GM19372 (cell line): ENCODE data around the gene TRIM44.
"Not testable (repeated sequence)": the region's sequence is repeated elsewhere in the genome, so short reads cannot be mapped to it uniquely, and the experiment has no call there.

ENCODE experiments used
- ATAC-seq: cut with Tn5 transposase; IDR thresholded peaks from one replicate; pipeline ENCODE4 v1.9.1; 2021; ENCODE audit warnings: mild to moderate bottlenecking, low read depth, moderate library complexity; ENCODE audit not compliant: unreplicated experiment

The TRIM44 gene

DNA sequence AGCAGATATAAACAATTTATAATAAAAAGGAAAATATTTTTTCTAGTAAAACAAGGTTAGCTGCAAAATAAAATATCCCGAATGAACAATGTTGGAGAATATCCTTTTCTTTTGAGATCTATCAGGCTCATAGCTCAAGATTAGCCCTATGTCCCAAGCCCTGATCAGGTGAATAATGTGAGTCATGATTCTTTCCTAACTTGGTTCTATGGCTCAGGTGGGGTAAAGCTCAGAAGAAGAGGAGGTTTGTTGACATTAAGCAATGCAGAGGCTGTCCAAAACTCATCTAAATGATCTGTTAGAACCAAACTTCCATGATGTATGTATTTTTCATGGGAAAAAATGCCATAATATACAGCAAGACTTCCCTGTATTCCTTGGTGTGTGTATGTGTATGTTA, 86.1 kb downstream of the TRIM44 start:
- no peak for ATAC-seq

DNA sequence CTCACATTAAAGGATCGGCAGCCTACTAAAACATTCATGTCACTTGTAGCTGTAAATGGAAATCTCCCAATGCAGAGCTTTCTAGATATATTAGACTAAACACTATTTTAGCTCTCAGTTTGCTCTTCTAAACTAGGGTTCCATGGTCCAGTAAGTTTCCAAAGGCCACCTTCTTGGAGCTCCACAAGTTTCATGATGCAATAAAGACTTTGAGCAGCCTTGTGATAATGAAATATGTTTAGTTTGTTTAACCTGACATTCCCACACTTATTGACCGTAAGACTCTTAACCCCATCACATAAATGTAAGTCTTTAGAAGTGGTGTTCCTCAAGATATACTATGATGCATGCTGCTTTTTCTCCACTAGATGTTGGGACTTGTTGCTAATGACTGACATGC, 87.7 kb downstream of the TRIM44 start:
- no peak for ATAC-seq

DNA sequence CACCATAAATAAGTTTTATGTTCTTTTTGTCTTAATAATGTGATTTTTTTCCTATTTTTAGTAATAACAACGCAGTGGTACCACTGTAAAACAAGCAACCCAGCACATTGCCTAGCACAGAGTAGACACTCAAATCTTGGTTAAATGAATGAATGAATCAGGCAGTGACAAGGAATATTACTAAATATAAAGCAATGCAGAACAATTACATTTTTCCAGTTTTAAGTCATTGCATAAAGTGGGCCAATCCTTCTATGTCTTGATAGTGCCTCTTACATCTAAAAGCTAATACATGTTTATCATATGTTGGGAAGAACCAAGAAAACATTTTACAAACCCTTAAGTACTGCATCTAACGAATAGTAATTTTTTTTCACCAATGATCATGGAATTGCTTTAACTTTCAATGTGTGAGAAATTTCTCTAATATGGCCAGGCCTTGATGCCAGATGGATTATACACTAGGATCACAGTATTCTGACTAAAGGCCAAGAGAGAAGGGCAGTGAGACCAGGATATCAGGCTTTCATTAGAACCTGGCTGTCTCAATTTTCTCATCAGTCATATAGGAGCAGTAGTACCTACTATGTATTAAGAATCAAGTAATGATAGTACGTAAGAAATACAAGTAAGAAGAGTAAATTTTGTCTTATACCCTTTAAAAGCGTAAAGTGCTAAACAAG, 88.5 kb downstream of the TRIM44 start:
- no peak for ATAC-seq

DNA sequence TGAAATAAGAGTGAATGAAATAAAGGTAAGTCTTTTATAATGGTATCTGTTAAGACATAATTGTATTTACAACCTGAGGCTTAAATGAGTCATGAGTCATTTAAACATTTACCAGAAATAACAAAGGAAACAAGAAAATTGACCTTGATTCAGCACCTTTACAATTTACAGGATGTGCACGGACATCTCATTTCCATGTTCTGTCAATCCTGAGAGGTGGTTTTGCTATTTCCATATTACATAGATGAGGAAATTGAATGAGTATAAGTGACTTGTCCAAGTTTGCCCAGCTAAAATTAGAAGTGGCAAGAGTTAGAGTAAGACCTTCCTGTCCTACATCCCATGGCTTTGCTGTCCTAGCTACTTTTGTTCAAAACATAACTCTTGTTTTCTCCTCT, 89.1 kb downstream of the TRIM44 start:
- ATAC-seq: no peak

DNA sequence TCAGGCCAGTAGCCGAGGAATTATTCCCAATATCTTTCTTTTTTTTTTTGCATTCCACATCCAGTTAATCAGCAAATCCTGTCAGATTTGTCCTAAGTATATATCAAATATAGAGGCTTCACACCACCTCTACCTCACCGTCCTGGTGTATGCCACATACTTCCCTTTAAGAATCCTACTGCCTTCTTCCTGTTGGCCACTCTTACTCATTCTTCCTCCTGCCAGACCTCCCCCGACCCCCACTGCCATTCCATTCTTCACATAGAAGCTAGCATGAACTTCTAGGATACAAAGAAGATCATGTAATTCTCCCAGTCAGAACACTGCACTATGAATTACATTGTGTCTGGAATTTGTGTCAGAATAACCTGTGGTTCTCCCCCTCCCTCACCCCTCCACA, 89.5 kb downstream of the TRIM44 start:
- ATAC-seq: no peak

DNA sequence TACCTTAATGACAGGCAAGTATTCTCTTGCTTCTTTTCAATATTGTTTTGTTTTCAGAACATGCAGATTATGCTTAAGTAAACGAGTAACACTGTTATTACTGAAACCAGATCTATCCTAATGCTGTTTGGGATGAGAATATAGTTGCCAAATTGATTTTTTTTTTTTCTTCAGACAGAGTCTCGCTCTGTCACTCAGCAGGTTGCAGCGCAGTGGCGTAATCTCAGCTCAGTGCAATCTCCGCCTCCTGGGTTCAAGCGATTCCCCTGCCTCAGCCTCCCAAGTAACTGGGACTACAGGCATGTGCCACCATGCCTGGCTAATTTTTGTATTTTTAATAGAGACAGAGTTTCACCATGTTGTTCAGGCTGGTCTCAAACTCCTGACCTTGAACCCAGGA, 91.0 kb downstream of the TRIM44 start:
- ATAC-seq: not testable (repeated sequence)

DNA sequence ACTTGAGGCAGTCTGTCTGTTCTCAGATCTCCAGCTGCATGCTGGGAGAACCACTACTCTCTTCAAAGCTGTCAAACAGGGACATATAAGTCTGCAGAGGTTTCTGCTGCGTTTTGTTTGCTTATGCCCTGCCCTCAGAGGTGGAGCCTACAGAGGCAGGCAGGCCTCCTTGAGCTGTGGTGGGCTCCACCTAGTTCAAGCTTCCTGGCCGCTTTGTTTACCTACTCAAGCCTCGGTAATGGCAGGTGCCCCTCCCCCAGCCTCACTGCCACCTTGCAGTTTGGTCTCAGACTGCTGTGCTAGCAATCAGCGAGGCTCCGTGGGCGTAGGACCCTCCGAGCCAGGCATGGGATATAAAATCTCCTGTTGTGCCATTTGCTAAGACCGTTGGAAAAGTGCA, 97.4 kb downstream of the TRIM44 start:
- not testable (repeated sequence) for ATAC-seq

DNA sequence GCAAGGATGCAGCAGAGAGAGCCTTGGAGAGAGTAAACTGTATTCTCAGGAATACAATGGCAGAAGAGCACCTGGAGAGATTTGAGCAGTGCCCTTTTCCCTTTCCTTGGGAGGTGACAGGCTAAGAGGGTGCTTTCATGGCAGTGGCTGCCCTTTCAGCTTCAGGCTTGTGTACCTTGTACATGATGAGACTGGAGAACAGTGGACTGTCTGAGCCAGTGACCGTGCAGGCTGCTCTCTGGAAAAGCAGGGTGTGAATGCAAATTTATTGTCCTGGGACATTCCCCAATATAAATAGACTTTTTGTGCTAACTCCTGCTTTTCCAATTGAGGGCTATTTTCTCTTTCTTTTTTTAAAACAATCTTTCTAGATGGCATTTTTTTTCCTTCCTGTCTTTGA, 99.3 kb downstream of the TRIM44 start:
- ATAC-seq: no peak

DNA sequence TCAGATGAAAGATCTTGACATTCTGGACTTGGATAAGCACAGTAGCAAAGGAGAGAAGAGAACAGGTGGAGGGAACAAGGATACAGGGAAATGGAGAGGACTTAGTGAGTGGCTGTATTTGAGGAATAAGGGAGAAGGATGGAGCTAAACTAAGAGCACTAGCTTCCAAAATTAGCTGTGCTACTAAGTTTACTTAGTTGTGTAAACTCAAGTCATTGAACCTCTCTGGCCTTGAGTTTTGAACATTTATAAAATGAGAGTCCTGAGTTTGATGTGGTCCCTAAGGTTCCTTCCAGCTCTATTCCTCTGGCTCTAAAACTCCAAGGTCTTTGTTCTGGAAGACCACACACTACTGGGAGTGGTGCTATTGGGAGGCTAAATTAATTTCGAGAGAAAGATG, 100.7 kb downstream of the TRIM44 start:
- ATAC-seq: no peak

DNA sequence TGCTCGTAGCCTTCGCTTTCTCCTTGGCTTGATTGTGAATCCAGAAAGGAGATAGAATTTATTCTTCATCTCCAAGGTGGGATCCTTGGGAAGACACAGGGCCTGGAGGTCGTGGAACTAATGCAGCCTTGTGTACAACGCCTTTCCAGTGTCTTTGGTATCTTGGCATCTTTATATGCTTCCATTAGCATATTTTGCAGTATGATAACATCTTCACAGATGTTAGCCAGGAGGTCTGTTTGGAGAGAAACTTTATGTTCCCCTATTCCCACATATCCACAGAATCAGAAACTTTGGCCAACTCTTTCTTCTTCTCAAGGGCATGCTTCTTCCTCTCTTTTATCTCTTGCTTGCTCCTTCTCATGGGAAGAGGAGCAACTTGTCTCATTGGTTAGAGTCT, 101.2 kb downstream of the TRIM44 start:
- no peak for ATAC-seq

DNA sequence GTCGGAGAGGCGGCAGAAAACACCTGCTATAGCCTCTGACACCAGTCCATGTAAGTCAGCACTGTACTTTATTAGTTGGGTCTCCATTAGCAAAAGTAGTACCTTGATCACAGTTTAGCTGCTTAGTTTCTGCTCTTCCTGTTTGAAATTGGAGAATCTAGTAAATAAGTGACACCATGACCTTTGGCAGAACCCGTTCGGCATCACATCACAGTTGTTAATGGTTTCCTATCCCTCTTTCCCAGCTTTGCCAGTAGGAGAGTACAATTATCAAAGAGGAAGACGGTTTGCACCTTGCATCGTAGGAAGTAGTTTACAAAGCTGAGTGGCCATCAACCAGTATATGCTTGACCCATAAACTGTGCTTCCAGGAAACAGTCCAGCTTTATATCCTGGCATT, 101.8 kb downstream of the TRIM44 start:
- no peak for ATAC-seq

DNA sequence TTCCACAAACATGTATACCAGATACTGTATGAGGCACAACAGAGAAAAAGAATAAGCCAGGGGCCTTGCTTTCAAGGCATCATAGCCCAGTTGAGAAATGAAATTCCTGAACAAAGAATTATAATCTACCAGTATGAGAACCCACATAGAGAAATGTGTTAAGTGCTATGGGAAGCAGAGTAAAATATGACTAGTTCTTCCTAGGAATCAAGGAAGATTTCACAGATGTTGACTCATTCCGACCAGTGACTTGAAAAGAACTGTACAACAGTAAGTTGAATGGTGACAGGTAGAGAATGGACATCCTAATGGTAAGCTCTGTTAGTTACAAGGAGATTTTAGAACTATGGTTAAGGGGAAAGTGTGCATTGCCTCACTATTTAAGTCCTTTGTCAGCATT, 102.6 kb downstream of the TRIM44 start:
- ATAC-seq: no peak

DNA sequence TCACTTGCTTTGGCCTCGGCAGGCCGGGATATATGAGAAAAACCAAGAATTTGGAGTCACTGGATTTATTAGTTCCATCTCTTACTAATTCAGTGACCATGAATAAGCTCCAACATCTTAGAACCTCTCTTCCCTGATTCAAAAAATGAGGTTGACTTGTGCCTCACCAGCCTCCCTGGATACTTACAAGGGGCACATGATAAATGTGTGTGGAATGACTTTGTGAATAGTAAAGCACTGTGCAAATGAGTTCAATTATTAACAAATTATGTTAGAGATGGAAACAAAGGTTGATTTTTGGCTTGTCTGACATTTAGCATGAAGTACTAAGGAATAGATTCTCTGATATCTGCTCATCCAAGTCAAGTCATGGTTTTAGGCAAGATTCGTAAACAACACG, 104.1 kb downstream of the TRIM44 start:
- no peak for ATAC-seq

DNA sequence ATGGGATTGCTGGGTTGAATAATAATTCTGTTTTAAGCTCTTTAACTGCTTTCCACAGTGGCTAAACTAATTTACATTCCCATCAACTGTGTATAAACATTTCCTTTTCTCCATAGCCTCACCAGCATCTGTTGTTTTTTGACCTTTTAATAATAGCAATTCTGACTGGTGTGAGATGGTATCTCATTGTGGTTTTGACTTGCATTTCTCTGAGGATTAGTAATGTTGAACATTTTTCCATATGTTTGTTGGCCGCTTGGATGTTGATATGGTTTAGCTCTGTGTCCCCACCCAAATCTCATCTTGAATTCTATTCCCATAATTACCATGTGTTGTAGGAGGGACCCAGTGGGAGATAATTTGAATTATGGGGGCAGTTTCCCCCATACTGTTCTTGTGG, 107.8 kb downstream of the TRIM44 start:
- not testable (repeated sequence) for ATAC-seq

DNA sequence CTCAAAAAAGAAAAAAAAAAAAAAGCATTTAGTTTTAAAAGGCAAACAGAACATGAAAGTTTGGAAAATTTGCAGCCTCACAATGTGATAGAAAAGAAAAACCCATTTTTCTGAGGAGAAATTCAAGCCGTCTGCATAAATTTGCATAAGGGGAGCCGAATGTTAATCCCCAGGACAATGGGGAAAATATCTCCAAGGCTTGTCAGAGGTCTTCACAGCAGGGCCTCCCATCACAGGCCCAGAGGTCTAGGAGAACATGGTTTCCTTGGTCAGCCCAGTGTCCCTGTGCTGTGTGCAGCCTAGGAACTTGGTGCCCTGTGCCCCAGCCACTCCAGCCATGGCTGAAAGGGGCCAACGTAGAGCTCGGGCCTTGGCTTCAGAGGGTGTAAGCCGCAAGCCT, 109.1 kb downstream of the TRIM44 start:
- no peak for ATAC-seq

DNA sequence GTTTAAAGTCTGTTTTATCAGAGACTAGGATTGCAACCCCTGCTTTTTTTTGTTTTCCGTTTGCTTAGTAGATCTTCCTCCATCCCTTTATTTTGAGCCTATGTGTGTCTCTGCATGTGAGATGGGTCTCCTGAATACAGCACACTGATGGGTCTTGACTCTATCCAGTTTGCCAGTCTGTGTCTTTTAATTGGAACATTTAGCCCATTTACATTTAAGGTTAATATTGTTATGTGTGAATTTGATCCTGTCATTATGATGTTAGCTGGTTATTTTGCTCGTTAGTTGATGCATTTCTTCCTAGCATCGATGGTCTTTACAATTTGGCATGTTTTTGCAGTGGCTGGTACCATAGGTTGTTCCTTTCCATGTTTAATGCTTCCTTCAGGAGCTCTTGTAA, 114.7 kb downstream of the TRIM44 start:
- not testable (repeated sequence) for ATAC-seq

DNA sequence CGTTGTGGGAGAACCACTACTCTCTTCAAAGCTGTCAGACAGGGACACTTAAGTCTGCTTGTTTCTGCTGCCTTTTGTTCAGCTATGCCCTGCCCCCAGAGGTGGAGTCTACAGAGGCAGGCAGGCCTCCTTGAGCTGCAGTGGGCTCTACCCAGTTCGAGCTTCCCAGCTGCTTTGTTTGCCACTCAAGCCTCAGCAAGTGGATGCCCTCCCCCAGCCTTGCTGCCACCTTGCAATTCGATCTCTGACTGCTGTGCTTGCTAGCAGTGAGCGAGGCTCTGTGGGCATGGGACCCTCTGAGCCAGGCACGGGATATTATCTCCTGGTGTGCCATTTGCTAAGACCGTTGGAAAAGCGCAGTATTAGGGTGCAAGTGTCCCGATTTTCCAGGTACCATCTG, 116.4 kb downstream of the TRIM44 start:
- not testable (repeated sequence) for ATAC-seq

DNA sequence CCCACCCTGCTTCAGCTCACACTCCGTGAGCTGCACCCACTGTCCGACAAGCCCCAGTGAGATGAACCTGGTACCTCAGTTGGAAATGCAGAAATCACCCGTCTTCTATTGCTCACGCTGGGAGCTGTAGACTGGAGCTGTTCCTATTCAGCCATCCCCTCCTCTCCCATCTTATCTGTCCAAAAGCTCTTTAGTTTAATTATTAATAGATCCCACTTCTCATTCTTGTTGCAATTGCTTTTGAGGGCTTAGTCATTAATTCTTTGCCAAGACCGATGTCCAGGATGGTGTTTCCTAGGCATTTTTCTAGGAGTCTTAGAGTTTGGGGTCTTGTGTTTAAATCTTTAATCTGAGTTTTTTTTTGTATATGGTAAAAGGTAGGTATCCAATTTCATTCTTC, 116.8 kb downstream of the TRIM44 start:
- ATAC-seq: no peak

DNA sequence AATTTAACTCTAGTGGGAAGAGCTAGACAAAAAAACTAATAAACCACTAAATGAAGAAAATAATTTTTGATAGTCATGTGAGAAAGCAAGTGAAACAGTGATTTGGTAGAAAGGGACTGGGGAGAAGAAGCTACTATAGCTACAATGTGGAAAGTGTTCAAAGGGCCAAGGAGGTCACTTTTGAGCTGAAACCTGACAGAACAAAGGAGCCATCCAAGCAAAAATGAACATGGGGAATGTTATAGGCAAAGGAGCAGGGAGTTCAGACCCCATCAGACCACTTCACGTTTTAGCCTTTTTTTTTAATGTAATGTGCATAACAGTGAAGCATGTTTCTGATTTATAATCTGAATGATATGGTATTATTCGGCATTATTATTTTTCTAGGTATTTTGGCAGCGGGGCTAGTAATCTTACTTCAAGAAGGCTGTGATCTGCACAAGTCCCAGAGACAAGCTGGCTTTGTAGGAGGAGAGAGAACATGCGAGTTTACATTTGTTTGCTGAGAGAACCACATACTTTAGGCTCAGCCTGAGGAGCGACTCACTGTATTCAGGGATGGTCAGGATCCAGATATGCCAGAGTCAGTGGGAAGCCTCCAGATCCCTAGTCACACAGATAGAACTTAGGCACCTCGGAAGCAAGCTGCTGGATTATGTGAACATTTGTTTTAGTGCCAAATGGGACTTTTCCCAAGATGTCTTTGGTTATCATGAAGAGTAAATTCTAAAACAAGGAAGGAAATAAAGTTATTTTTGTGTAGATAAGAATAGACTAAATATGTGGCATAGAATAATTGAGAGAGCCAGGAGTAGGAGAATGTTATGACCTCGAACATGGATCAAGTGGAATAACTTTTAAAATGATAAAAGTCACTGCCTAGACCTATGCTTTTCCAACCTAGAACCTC, 118.6 kb downstream of the TRIM44 start:
- ATAC-seq: no peak

DNA sequence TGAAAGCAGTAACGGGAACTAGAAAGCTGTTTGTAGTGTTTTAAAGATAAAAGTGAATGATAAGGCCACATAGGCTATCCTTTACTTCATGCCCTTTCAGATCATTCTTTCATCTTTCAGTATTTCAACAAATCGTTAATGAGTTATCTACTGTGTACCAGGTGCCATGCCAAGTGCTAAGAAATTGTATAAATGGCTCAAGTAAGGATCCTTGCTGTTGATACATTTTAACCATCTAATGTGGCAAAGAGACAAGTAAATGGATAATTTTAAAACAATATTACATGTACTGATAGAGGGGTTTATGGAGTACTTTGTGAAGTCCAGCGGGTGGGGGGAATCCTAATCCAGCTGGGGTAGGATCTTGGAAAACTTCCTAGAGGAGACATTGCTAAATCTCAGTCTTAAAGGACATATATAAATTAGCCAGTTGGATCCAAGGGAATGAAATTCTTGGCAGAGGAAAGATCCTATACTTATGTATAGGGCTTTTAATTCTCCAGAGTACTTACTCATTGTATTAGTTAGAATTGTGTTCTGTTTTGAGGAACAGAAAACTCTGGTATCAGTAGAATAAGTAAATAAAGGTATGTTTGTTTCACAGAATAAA, 119.4 kb downstream of the TRIM44 start:
- ATAC-seq: no peak

DNA sequence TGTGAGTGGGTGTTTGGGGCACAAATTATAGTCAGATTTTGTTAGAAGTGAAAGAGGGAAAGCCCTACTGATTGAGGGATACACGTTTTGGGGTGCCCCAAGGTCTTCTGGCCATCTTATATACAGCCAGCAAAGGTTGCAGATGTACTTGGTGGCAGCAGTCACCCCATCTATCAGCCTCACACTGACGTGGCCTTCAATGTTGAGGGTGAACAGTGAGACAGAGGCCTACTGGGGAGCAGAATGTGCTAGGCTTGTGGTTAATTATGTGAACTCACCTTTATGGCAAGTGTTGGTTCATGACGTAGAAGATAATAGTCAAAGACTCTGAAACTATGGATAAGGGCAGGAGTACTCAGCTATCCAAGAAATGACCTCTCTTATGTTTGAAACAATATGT, 121.2 kb downstream of the TRIM44 start:
- no peak for ATAC-seq

DNA sequence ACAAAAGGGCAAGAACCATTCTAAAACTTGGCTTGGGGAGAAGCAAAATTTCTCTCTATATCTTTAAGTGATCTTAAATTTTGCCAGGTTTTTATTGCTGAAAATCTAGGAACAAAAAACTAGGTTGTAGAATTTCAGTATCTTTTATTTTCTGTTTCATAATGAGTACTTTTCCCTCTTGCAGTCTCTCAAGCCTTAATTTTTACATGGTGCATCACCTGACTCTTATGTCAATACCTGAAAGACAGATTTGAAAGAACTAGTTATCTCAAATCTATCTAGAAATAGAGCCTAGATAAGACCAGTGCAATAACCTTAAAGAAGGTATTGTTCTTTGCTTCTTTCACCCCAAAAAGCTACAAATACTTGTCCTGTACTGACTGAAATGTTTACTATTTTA, 122.1 kb downstream of the TRIM44 start:
- no peak for ATAC-seq
